ENCODE results near the gene CYP2B6.
A peak's percentile ranks its signal among the peaks of the same experiment; 100 is the strongest.
"Not testable (repeated sequence)": the region's sequence is repeated elsewhere in the genome, so short reads cannot be mapped to it uniquely, and the experiment has no call there.

Gene CYP2B6

GRCh38 chr19:40962460-40962961 lies 28.6 kb upstream of the CYP2B6 start:
- peak; percentile 38 for DNase-seq
- no peak for TF ChIP-seq CTCF (IDR thresholded peaks at IDR 0.05; ENCODE audit: low read depth, low read length, missing control alignments)
- H3K4me3 ChIP-seq (ENCODE audit: low read depth, low read length), result no peak overlapping the region
- H3K27ac ChIP-seq, result no peak overlapping the region
- no peaks in the 10 kb centered on the region for H3K36me3 ChIP-seq (replicated peaks)
- in situ Hi-C loops (cut with HindIII; ENCODE audit: low pct_ligation_motif_present, low sequenced_read_pairs), result no loop called here
- H3K27me3 ChIP-seq (replicated peaks), result no peaks in the 10 kb centered on the region

GRCh38 chr19:40964361-40964760 lies 26.7 kb upstream of the CYP2B6 start:
- DNase-seq, result not testable (repeated sequence)

GRCh38 chr19:40965351-40965750 lies 25.7 kb upstream of the CYP2B6 start:
- in situ Hi-C loops (cut with HindIII; ENCODE audit: low pct_ligation_motif_present, low sequenced_read_pairs); DNase-seq; H3K4me3 ChIP-seq (ENCODE audit: low read depth, low read length); H3K36me3 ChIP-seq (replicated peaks); H3K27ac ChIP-seq; H3K27me3 ChIP-seq (replicated peaks): not testable (repeated sequence)

More at GRCh38 chr19:40964361-40964760, 26.7 kb upstream of the CYP2B6 start:
- H3K27me3 ChIP-seq (replicated peaks); H3K27ac ChIP-seq; H3K36me3 ChIP-seq (replicated peaks); in situ Hi-C loops (cut with HindIII; ENCODE audit: low pct_ligation_motif_present, low sequenced_read_pairs); H3K4me3 ChIP-seq (ENCODE audit: low read depth, low read length): not testable (repeated sequence)

- H3K36me3 ChIP-seq (replicated peaks); H3K27me3 ChIP-seq (replicated peaks); H3K4me3 ChIP-seq (ENCODE audit: low read depth, low read length); H3K27ac ChIP-seq; DNase-seq; in situ Hi-C loops (cut with HindIII; ENCODE audit: low pct_ligation_motif_present, low sequenced_read_pairs): not testable (repeated sequence)
Observed at GRCh38 chr19:40966591-40966990, 24.5 kb upstream of the CYP2B6 start.

GRCh38 chr19:40968065-40968464 lies 23.0 kb upstream of the CYP2B6 start:
- H3K27ac ChIP-seq; H3K4me3 ChIP-seq (ENCODE audit: low read depth, low read length); H3K27me3 ChIP-seq (replicated peaks); DNase-seq; in situ Hi-C loops (cut with HindIII; ENCODE audit: low pct_ligation_motif_present, low sequenced_read_pairs); H3K36me3 ChIP-seq (replicated peaks): not testable (repeated sequence)

GRCh38 chr19:40969721-40970120 lies 21.4 kb upstream of the CYP2B6 start:
- DNase-seq; in situ Hi-C loops (cut with HindIII; ENCODE audit: low pct_ligation_motif_present, low sequenced_read_pairs); H3K36me3 ChIP-seq (replicated peaks); H3K27me3 ChIP-seq (replicated peaks); H3K4me3 ChIP-seq (ENCODE audit: low read depth, low read length); H3K27ac ChIP-seq: not testable (repeated sequence)

GRCh38 chr19:40970396-40971345 lies 20.4 kb upstream of the CYP2B6 start:
- H3K36me3 ChIP-seq (replicated peaks); H3K27me3 ChIP-seq (replicated peaks); H3K4me3 ChIP-seq (ENCODE audit: low read depth, low read length); H3K27ac ChIP-seq; in situ Hi-C loops (cut with HindIII; ENCODE audit: low pct_ligation_motif_present, low sequenced_read_pairs); DNase-seq: not testable (repeated sequence)

- peak; percentile 88 for TF ChIP-seq CTCF (IDR thresholded peaks at IDR 0.05; ENCODE audit: low read depth, low read length, missing control alignments)
- no peaks in the 10 kb centered on the region for H3K27me3 ChIP-seq (replicated peaks)
- peak; percentile 66 for DNase-seq
- H3K36me3 ChIP-seq (replicated peaks), result no peaks in the 10 kb centered on the region
- no peak overlapping the region for H3K4me3 ChIP-seq (ENCODE audit: low read depth, low read length)
- H3K27ac ChIP-seq, result no peak overlapping the region
- in situ Hi-C loops (cut with HindIII; ENCODE audit: low pct_ligation_motif_present, low sequenced_read_pairs), result no loop called here
Observed at GRCh38 chr19:40974633-40975037, 16.4 kb upstream of the CYP2B6 start.

- Histone ChIP-seq H3K4me3 (ENCODE audit: low read depth, low read length) (no peak overlapping the region), H3K36me3 (replicated peaks) (no peaks in the 10 kb centered on the region), H3K27me3 (replicated peaks) (no peaks in the 10 kb centered on the region), H3K27ac (no peak overlapping the region)
- TF ChIP-seq CTCF (IDR thresholded peaks at IDR 0.05; ENCODE audit: low read depth, low read length, missing control alignments), result no peak
- in situ Hi-C loops (cut with HindIII; ENCODE audit: low pct_ligation_motif_present, low sequenced_read_pairs), result no loop called here
- DNase-seq, result no peak
Observed at GRCh38 chr19:40976134-40976533, 14.9 kb upstream of the CYP2B6 start.

Measured in brain microvascular endothelial cell (primary cell).